A673 (cell line): ENCODE data around the gene EFNA3. TPM values are rescaled to one million over a fixed set of nuclear protein-coding genes. Genes with fewer than 3 reads are reported as not detected.

Source experiments
- BruUV-seq: library from RNA; stranded (reverse); fragments of 400-500 nt; replicated peaks from 2 replicates; lab custom pipeline; 2021; lab: Mats Ljungman, UMichigan
- CTCF ChIA-PET: fragments of 300-600 bp; sonication (Branson Sonifier 250); formaldehyde crosslinking; loops from one replicate; lab custom pipeline; 2022; ENCODE audit warnings: antibody characterized with exemption; lab: Charles Lee
- POLR2A ChIA-PET: fragments of 300-600 bp; sonication (Branson Sonifier 250); formaldehyde crosslinking; loops from one replicate; lab custom pipeline; 2022; ENCODE audit warnings: antibody characterized with exemption; ENCODE audit not compliant: low non-redundant PET; lab: Charles Lee
- DNase-seq: peaks from one replicate; pipeline ENCODE4 v3.0.0-alpha.2; 2015; ENCODE audit warnings: low spot score
- H3K27ac ChIP-seq: fragments of 200-600 bp; sonication (generic); 2 replicates; pipeline ENCODE4 v1.5.1; 2016; ENCODE audit warnings: mixed run types, low read depth, mild to moderate bottlenecking, mixed read lengths, antibody characterized with exemption, low read length; ENCODE audit not compliant: poor library complexity, severe bottlenecking
- H3K27me3 ChIP-seq: fragments of 200-600 bp; sonication (generic); replicated peaks from 2 replicates; pipeline ENCODE4 v1.6.1; 2017; ENCODE audit warnings: mixed run types, low read depth, mild to moderate bottlenecking, mixed read lengths, antibody characterized with exemption, low read length; ENCODE audit not compliant: insufficient read depth, poor library complexity
- H3K36me3 ChIP-seq: fragments of 200-600 bp; sonication (generic); 2 replicates; pipeline ENCODE4 v1.6.1; 2016; ENCODE audit warnings: mixed run types, mild to moderate bottlenecking, mixed read lengths, antibody characterized with exemption, low read length; ENCODE audit not compliant: insufficient read depth, poor library complexity, severe bottlenecking
- H3K4me1 ChIP-seq: fragments of 200-600 bp; sonication (generic); 2 replicates; pipeline ENCODE4 v1.6.1; 2017; ENCODE audit warnings: mixed run types, mild to moderate bottlenecking, mixed read lengths, antibody characterized with exemption, low read length; ENCODE audit not compliant: insufficient read depth, poor library complexity, severe bottlenecking
- H3K4me3 ChIP-seq: fragments of 200-600 bp; sonication (generic); 2 replicates; pipeline ENCODE4 v1.5.1; 2016; ENCODE audit warnings: low read depth, mixed run types, mild to moderate bottlenecking, mixed read lengths, low read length; ENCODE audit not compliant: poor library complexity, severe bottlenecking
- H3K9me3 ChIP-seq: fragments of 200-600 bp; sonication (generic); 2 replicates; pipeline ENCODE4 v1.6.1; 2016; ENCODE audit warnings: mixed run types, low read depth, mild to moderate bottlenecking, mixed read lengths, antibody characterized with exemption, low read length; ENCODE audit not compliant: poor library complexity, severe bottlenecking
- EZH2 ChIP-seq: fragments of 200-600 bp; sonication (generic); IDR thresholded peaks from 2 replicates; pipeline ENCODE4 v1.6.1; 2017; ENCODE audit warnings: borderline replicate concordance, low read depth, mild to moderate bottlenecking, mixed read lengths, antibody characterized with exemption, low read length; ENCODE audit not compliant: poor library complexity, severe bottlenecking
- intact Hi-C: fragments of 100-400 bp; cut with micrococcal nuclease; formaldehyde crosslinking; loops from one replicate; pipeline ENCODE4 v1.10.0; 2022; ENCODE audit not compliant: unreplicated experiment
- total RNA-seq: library from RNA; stranded (reverse); gene quantifications from 2 replicates; pipeline ENCODE4 v1.2.3, GENCODE V29; 2021
- TF ChIP-seq, protein P1 (sequence below): fragments of 300-800, 200-600 bp; sonication (generic); conservative IDR thresholded peaks from 2 replicates; pipeline ENCODE4 v1.5.1; 2017; ENCODE audit warnings: low read depth, mild to moderate bottlenecking, antibody characterized with exemption, low read length, moderate library complexity, mixed read lengths

The EFNA3 gene
- total RNA-seq, 1 experiment from 2014 or later: 5.8 TPM

DNA sequence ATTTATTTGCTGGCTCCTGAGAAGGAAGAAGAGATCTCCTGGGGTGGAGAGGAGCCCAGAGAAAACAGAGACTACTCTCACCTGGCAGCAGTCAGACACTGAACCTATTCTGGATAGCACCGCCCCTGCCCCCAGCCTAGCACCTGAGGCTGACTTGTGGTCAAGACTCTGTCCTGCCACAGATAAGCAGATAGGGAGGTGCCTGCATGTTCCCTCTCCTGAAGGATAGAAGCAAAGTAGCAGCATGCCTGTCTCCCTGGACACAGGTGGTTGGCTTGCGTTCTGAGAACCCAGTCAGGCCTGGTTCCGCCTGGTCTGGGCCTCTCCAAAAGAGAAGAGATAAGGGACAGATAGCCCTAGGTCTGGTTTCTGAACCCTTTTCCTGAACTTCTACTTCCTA is 1.3 kb upstream of the EFNA3 start:
- no peak for TF ChIP-seq EZH2
- TF ChIP-seq, protein P1, sequence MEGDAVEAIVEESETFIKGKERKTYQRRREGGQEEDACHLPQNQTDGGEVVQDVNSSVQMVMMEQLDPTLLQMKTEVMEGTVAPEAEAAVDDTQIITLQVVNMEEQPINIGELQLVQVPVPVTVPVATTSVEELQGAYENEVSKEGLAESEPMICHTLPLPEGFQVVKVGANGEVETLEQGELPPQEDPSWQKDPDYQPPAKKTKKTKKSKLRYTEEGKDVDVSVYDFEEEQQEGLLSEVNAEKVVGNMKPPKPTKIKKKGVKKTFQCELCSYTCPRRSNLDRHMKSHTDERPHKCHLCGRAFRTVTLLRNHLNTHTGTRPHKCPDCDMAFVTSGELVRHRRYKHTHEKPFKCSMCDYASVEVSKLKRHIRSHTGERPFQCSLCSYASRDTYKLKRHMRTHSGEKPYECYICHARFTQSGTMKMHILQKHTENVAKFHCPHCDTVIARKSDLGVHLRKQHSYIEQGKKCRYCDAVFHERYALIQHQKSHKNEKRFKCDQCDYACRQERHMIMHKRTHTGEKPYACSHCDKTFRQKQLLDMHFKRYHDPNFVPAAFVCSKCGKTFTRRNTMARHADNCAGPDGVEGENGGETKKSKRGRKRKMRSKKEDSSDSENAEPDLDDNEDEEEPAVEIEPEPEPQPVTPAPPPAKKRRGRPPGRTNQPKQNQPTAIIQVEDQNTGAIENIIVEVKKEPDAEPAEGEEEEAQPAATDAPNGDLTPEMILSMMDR: no peak
- Histone ChIP-seq H3K4me1 (peaks cover 37% of the 10 kb centered on the region), H3K9me3 (no peaks in the 10 kb centered on the region), H3K27me3 (peaks cover 21% of the 10 kb centered on the region), H3K4me3 (no peak overlapping the region), H3K27ac (no peak overlapping the region), H3K36me3 (no peaks in the 10 kb centered on the region)
- no peak for DNase-seq
- ChIA-PET CTCF (no interaction called here), POLR2A (no interaction called here)
- intact Hi-C loops: no loop called here
- BruUV-seq: no TSS peak

DNA sequence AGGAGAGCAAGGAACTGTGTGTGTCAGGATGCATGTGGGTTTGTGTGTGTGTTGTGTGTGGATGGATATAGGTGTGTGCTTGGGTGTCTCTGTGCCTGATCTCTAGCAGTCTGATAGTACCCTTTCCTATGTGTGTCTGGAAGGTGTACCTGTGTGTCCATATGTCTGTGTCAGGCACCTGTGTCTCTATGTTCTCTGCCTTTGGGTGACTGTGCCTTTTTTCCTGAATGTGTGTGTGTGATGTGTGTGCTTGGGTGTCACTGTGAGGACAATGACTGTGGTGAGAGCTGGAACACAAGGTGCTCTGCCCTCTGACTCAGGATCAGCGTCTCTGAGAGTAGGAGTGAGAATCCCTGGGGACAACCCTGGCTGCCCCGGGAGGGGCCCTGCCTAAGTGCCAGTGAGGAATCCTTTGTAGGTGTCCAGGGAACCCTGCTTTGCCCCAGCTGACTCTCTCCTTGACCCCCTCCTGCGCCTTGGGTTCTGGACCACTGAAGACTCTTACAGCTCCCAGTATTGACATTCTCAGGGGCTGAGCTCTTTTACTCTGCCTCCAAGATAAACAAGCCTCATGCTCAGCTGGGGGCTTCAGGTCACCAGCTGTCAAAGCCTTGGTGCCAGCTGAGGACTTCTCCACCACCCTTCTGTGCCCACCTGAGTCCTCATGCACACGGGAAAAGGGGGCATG is 735 bp upstream of the EFNA3 start:
- peak overlapping the region; percentile 19 for H3K27ac ChIP-seq
- H3K9me3 ChIP-seq: no peaks in the 10 kb centered on the region
- no TSS peak for BruUV-seq
- peak overlapping the region; percentile 63 for H3K4me3 ChIP-seq
- H3K27me3 ChIP-seq: peaks cover 23% of the 10 kb centered on the region
- intact Hi-C loops: no loop called here
- no peak for DNase-seq
- H3K36me3 ChIP-seq: no peaks in the 10 kb centered on the region
- H3K4me1 ChIP-seq: peaks cover 41% of the 10 kb centered on the region
- ChIA-PET CTCF (no interaction called here), POLR2A (no interaction called here)
- TF ChIP-seq, protein P1: no peak
- no peak for TF ChIP-seq EZH2

DNA sequence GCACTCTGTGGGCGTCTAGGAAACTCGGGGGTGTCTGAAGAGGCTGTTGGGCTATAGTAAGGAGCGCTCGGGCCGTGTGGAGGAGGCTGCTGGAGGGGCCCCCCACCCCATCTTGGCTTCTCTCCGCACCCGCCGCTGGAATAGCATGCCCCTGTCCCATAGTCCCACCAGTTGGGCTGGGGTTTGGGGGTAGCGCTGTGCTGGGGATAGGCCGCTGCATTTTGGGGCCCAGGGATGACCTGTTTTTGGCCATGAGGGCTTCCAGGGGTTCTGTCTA is 511 bp downstream of the EFNA3 start:
- Histone ChIP-seq H3K4me1 (peaks cover 44% of the 10 kb centered on the region), H3K4me3 (peak overlapping the region; percentile 63), H3K36me3 (no peaks in the 10 kb centered on the region), H3K27ac (peak overlapping the region; percentile 55), H3K9me3 (no peaks in the 10 kb centered on the region), H3K27me3 (peaks cover 23% of the 10 kb centered on the region)
- no peak for DNase-seq
- TF ChIP-seq, protein P1: no peak
- TF ChIP-seq EZH2: no peak
- intact Hi-C loops: no loop called here
- ChIA-PET CTCF (interaction anchor here (0.6 to 1.1 kb wide), 2 partner anchors 16 to 38 kb away, joined by 3 to 6 read pairs; partner anchors contain the start of gene EFNA4), POLR2A (interaction anchor here (0.5 kb wide), 1 partner anchor 11 kb away, joined by 5 read pairs; no protein-coding TSS in a partner anchor)
- no TSS peak for BruUV-seq
